GM18526 (cell line): ENCODE measurements around the gene GPR35.

Source experiments
- POLR2A ChIP-seq: IDR thresholded peaks from 3 replicates; pipeline ENCODE4 v1.6.1; 2011; ENCODE audit not compliant: insufficient read length; ENCODE audit errors: extremely low read depth

GPR35 gene

DNA sequence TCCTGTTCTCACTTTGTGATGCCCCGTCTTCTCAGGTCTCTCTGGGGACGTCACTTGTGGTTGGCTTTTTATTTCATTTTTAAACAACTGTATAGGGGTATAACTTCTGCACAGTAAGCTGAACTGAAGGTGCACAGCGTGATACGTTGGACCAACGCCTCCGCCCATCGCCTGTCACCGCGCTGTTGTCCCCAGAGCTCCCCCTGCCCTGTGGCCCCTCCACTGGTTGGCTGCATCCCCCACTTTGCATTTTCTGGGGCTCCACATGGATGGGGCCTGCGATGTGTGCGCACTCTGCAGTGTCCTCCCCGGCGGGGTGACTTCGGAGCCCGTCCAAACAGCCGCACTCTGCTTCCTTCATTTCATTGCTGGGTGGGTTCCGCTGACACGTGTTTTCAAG, 14.3 kb downstream of the GPR35 start:
- TF ChIP-seq POLR2A, result no peak

DNA sequence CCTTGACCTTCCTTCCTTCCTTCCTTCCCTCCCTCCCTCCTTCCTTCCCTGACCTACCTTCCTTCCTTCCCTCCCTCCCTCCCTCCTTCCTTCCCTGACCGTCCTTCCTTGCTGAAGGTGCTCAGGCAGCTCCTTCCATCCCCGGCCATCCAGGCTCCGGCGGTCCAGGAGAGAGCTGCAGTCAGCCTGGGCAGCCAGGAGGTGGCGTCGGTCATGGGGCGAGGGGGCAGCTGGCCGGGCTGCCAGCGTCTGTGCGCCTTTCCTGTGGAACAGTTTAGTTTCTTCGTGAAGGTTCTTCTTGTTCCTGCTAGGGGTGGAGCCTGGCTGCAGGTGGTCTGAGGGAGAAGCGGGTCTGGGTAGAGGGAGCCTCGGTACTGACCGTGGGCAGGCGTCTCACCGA, 15.7 kb downstream of the GPR35 start:
- no peak for TF ChIP-seq POLR2A

DNA sequence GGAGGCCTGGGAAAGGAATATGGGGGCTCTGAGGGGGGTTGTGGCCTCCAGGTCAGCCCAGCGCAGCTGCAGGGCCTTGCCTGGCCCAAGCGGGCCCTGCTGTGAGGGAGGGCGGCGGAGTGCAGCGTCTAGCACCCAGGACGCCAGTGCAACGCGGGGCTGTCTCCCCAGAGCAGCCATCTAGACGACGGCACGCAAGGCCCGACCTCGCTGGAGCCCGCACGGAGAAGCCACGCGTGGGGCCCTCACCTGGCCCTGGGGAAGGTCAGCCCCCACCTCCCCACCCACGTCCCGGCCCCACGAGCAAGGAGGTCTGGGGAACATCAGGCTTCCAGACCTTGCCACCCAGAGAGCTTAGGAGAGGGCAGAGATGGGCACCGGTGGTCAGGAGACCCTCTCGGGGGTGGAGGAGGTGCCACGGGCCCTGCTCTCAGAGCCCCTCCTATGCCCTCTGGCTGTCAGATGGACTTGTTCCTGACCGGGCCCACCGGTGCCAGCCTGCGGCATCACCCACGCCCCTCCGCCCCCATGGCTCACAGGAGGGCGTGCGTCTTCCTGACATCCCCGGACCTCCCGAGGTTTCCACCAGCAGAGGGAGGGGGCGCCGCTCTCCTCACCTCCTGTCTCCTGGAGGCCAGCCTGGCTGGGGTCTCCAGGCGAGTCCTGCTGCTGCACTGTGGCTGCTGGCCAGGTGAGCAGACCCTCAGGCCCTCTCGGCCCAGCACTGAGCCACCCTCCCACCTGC, 17.0 kb downstream of the GPR35 start:
- no peak for TF ChIP-seq POLR2A

DNA sequence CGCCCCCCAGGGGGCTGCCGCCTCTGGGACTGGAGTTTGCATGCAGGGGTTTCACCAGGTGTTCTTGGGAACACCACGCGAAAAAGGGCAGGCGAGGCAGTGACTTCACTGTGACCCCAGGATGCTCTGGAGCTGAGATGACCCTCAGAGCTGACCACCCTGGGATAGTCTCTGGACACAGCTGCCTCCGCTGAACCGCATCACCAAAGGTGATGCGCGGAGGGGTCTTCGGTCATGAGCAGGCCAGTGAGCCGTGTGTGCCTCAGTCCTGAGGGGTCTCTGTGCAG, 17.5 kb downstream of the GPR35 start:
- TF ChIP-seq POLR2A, result no peak

DNA sequence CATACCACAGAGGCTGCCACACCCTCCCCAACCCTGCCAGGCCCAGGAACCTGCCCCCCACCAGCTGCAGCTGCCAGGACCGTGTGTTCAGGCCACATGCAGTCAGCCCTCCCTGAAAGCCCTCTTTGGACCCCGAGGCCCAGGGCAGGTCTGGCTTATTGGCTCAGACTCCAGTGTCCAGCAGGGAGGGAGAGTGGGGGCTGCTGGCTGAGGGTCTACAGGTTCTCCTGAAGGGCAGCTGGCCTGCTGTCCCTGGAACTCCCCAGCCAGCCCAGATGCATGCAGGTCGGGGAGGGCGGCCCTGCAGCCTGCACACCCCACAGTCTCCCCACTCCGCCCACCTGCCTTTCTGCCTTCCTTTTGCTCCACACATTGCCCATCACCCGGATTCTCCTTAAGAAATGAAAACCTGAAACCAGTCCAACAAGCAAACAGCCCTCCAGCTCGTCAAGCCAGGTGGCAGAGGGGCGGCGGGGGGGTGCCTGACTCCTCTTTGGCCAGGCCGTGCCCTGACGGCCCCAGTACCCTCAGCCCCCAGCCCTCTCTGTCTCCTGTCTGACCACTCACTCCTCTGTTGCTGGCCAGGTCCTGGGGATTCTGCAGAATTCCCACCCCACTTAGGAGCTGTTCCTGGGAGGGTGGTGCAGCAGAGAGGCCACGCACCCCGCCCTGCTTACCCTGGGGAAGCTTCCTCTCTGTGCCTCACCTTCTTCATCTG, 18.0 kb downstream of the GPR35 start:
- no peak for TF ChIP-seq POLR2A

DNA sequence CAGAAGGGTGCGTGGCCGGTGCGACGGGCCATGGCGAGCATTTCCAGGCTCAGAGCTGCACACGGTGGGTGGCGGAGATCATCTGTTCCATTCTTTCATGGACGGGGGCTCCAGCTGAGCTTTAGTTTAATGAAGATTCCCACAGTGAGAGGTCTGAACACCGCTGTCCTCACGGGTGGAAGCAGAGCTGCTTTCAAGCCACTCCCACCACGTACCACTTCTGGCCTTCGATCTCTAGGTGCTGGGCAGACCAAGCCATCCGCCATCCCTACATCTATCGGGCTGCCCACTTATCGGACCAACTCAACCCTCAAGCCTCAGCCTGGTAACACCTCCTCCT, 18.5 kb downstream of the GPR35 start:
- TF ChIP-seq POLR2A, result no peak

DNA sequence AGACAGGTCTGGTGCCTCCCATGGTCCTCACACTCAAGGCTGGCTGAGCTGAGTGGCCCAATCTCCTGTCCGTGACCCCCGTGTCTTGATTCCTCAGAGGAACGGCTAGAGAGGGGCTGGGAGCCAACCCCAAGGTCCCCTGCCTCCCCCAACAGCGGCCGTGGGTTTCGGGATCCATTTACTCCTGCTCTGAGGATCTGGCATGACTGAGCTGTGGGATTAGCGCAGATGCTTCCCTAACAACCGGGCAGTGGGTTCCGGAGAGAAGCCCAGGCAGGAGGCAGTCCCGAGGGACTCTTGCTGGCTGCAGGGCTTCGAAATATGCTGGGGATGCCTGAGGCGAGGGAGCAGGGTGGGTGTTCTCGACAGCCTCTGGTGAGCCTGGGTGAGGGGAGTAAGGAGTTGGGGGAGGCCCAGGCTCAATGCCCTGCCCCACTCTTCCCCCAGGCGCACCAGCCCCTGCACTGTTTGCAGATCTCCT, 18.9 kb downstream of the GPR35 start:
- no peak for TF ChIP-seq POLR2A

DNA sequence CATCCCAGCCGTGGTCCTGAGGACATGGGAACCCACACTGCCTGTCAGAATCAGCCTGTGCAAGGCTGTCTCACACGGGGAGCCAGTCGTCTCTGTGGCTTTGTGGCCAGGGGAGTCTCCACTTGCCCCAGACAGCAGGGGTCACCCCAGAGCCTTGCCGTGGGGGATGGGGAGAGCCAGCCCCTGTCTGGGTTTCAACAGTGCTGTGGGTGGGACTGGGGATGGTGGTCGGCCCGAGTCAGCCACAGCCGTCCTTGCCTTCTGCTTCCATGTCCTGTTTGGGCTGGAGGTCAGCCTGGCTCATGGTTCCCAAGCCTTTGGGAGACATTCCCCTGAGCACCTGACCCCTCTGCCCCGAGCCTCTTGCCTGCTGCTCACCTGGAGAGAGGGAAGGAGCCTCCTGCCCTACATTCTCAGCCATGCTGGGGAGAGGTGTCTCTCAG, 19.6 kb downstream of the GPR35 start:
- no peak for TF ChIP-seq POLR2A

DNA sequence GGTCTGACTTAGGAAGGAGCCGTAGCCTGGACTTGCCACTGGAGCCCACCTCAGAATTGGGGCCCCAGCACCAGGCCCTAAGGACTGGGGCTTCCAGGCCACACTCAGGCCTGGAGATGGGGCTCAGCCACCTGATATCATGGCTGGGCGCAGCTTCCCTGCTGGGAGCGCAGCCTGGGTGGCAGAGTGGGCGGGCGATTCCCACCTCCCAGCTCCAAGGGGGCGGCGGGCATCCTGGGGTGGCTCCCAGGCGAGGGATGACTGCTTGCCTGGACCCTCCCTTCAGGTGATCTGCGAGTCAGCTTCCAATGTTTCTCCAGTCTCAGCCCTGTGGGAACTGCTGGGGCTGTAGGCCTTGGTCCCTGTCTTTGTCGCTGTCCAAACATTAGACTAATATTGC, 20.1 kb downstream of the GPR35 start:
- TF ChIP-seq POLR2A, result no peak

DNA sequence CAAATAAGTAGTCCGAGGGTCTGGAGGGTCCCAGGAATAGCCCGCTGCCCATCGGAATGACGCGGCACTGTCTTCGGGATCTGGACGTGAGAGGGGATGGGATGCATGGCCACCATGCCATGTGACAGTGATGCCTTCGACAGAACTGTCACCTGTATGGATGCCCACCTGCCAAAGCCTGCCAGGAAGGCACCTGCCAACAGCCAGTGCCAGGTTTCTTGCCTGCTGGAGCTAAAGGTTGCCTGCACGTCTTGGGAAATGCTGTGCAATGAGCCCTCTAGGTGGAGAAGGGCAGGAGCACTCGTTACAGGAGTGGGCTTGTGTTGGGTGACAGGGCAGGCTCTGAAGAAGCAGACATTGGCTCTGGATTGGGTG, 20.5 kb downstream of the GPR35 start:
- no peak for TF ChIP-seq POLR2A

DNA sequence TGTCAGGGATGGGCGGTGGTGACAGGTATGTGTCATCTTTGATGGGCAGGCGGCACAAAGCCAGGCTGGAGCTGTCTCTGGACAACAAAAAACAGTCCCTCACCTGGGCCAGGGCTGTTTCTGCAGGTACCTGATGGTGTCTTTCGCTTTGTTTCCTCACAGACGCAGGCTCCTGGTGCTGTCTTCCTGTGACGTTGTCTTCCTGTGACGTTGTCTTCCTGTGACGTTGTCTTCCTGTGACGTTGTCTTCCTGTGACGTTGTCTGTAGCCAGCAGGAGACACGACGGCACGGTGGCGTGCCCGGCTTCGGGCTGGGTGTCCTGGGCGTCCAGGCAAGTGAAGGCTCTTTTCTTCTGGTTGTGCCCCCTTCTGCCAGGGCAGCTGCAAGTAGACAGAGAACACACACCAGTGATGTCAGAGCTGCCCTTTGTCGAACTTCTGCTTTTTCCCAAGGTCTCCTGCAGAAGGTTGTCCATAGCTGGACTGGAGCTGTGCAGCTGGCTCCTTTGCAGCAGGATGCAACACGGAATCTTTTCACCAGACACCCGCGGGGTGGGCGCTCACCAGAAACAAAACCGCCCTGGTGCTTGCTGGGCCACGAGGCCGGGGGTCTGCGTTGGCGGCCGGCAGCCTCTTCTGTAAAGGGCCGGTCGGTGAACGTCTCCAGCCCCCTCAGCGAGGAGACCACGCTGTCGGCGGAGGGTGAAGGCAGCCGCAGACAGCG, 21.1 kb downstream of the GPR35 start:
- no peak for TF ChIP-seq POLR2A

DNA sequence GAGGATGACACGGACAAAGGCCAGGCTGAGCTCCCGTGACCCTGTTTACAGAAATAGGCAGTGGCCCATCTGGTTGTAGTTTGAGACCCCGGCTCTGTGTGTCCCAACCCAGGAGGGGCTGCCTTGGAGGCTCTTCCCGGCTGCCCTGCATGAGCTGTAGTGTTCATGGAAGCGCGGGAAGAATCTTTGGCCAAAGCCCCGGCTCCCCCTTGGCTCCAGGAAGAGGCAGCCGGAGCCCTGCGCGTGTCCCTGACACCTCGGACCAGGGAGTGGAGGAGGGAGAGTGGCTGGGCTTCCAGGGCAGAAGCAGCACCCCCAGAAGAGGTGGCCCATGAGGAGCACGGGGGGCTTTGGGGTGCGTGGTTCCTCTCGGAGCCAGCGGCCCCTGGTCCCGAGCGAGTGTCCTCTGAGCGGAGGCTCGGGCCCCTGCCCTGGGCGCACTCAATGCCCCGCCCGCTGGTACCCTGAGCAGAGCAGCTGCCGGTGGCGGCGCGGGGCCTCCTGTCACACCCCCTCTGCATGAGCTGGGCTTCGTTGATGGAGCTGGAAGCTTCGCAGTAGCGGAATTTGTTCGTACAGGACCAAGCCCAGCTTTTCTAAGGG, 21.7 kb downstream of the GPR35 start:
- TF ChIP-seq POLR2A, result no peak

DNA sequence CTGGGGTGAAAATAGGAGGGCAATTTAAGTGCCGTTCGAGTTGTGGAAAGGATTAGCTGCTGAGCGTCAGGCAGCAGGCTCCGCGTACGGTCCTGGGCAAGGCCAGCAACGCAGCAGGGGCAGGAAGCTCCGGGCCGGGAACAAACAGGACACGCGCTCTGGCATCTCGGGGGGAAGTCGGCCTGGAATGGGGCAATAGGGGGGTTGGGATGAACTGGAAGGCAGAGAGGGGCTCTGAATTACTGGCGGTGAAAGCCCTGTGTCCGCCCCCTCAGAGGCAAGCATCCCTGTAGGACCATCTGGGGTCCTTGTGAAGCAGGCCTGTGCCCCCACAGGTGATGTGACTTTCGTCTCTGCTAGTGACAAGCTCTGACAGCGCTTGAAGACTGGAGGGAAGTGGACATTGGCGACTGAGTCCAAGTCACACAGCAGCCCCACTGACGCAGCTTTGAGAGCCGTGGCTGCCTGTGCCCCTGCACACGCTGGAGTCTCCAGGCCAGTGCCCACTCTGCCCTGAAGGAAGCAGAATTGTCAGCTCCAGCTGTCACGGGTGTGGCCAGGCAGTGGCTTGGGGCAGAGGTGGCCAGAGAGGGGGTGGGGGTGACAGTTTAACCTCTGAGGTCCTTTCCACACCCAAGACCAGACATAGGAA, 22.3 kb downstream of the GPR35 start:
- no peak for TF ChIP-seq POLR2A

DNA sequence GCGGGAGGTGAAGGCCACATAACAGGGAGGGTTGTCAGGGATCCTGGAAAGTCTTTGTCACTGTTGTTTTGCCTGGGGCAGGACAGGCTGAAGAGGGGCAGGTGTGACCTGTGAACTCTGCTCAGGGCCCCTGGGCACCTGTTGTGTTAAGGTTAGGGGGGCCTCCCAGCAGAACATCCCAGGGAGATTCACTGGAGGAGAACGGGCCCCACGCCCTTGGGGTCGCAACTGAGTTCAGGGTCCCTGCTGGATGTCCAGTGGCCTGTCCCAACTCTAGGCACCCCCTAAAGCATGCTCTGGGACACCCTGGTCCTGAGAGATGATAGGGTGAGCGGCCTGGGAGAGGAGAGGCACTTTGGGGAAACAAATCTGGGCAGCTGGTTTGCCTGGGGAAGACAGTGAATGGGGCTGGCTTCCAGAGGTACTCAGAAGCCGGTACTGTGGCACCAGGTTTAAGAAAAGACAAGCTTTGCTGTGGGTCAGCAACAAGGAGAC, 22.9 kb downstream of the GPR35 start:
- no peak for TF ChIP-seq POLR2A

DNA sequence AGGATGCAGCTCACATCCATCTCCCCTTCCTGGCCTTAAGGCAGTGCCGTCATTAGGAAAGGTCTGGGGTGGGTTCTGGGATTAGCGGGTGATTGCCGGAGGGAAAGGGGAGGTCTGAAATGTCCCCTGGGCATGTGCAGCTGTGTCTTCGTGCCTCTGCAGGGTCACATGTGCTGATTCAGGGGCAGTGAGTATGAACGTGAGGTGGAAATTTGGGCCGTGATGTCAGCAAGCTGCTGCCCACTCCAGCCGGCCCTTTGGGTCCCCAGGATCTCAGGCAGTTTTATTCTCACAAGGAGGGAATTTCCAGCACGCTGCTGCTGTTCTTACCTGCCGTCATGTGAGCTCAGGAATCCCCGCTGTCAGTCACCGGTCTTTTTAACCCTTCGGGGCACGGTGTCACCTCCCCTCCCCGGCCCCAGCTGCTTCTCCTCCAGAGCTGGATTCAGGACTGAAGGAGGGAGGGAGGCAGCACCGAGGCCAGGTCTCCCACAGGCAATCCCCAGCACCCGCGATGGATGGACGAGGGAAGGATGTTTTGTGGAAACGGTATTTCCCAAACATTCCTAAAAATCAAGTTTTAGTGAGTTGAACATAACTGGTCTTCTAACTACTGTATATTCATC, 23.5 kb downstream of the GPR35 start:
- TF ChIP-seq POLR2A, result no peak
